BLaER1 (cell line): ENCODE results near the gene TTC7B.
A peak's percentile ranks its signal among the peaks of the same experiment; 100 is the strongest.

Source experiments
- H3K27ac ChIP-seq: shearing (Covaris generic); formaldehyde crosslinking; 2 replicates; pipeline ENCODE4 v1.8.1; 2022
- H3K27me3 ChIP-seq: shearing (Covaris generic); formaldehyde crosslinking; 2 replicates; pipeline ENCODE4 v1.8.1; 2022
- H3K36me3 ChIP-seq: shearing (Covaris generic); formaldehyde crosslinking; 2 replicates; pipeline ENCODE4 v1.8.1; 2022
- H3K4me1 ChIP-seq: shearing (Covaris generic); formaldehyde crosslinking; 2 replicates; pipeline ENCODE4 v1.8.1; 2022
- H3K4me2 ChIP-seq: shearing (Covaris generic); formaldehyde crosslinking; 2 replicates; pipeline ENCODE4 v1.8.1; 2022
- H3K4me3 ChIP-seq: shearing (Covaris generic); formaldehyde crosslinking; 2 replicates; pipeline ENCODE4 v1.8.1; 2022
- H3K9ac ChIP-seq: shearing (Covaris generic); formaldehyde crosslinking; 2 replicates; pipeline ENCODE4 v1.8.1; 2022
- H3K9me3 ChIP-seq: shearing (Covaris generic); formaldehyde crosslinking; 2 replicates; pipeline ENCODE4 v1.8.1; 2022
- H4K20me1 ChIP-seq: shearing (Covaris generic); formaldehyde crosslinking; 2 replicates; pipeline ENCODE4 v1.8.1; 2022
- Cebpa-rat ChIP-seq: shearing (Covaris generic); IDR thresholded peaks from 2 replicates; pipeline ENCODE4 v1.8.1; 2022

TTC7B gene

DNA sequence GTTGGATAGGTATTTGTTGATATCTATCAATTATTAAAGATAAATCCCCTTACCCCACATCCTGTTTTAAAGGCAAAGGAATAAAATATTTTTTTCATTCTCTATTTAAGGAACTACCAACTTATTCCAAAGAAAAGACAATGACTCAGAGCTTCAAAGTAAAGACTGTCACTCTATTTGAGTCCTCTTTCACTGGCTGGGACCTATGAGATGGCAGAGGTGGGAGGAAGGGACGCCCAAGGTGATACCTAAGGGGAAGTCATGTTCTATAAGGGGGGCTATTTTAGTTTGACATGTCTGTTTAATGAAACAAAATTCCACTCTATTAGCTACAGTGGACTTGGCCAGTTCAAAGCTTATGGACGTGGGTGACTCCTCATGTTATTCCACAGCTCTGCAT is 209.8 kb downstream of the TTC7B start:
- no peak overlapping the region for H3K4me3 ChIP-seq
- no peak for TF ChIP-seq Cebpa-rat
- H3K4me2 ChIP-seq, result no peak overlapping the region
- H3K27ac ChIP-seq, result no peak overlapping the region
- H3K4me1 ChIP-seq, result peaks cover 30% of the 10 kb centered on the region
- no peaks in the 10 kb centered on the region; the same call in 1 of the 2 replicates for H3K27me3 ChIP-seq
- H4K20me1 ChIP-seq, result no peaks in the 10 kb centered on the region
- H3K36me3 ChIP-seq, result no peaks in the 10 kb centered on the region
- no peaks in the 10 kb centered on the region for H3K9me3 ChIP-seq
- no peak overlapping the region for H3K9ac ChIP-seq

DNA sequence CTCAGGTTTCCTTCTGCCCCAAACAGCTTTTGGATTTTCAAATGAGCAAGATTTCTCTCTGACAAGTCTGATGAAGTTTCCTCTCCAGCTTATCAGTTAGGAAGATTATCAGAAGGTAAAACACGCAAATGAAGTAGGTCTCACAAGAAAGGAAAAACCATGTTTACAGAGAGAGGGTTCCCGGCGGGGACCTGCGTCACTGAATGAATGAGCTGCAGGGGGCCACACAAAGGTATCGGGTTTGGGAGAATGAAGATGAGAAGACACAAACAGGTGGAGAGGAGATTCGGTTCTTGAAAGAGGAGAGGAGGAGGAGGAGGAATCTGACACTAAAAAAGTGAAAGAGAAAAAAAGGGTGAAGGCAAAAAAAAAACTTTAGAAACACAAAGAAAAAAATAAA is 210.8 kb downstream of the TTC7B start:
- peaks cover 25% of the 10 kb centered on the region for H3K4me1 ChIP-seq

DNA sequence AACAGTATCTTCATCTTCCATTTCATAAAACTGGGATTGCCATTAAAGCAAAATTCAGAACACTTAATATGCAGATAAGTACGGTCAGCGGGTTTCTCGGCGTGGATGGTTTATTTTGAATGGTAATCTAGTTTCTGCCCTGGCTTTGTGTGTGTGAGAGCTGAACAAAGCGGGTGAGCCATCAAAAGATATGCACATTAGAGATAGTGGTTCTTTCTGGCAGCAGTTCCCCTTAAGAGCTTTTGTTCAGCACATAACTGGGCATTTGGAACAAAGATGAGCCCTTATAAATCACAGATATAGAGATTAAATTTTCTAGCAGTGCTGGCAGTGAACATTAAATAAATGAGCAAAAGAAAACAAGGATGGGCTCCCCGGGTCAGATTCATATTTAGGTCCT is 211.9 kb downstream of the TTC7B start:
- TF ChIP-seq Cebpa-rat, result no peak
- H3K4me1 ChIP-seq, result peaks cover 25% of the 10 kb centered on the region
- no peak overlapping the region for H3K9ac ChIP-seq
- H3K27ac ChIP-seq, result no peak overlapping the region
- no peak overlapping the region for H3K4me3 ChIP-seq
- no peaks in the 10 kb centered on the region; the same call in 1 of the 2 replicates for H3K27me3 ChIP-seq
- H3K9me3 ChIP-seq, result no peaks in the 10 kb centered on the region
- no peak overlapping the region for H3K4me2 ChIP-seq
- H3K36me3 ChIP-seq, result no peaks in the 10 kb centered on the region
- H4K20me1 ChIP-seq, result no peaks in the 10 kb centered on the region

More for the DNA sequence above, 210.8 kb downstream of the TTC7B start:
- no peak for TF ChIP-seq Cebpa-rat
- no peaks in the 10 kb centered on the region for H3K9me3 ChIP-seq
- H3K4me3 ChIP-seq, result no peak overlapping the region
- no peaks in the 10 kb centered on the region for H4K20me1 ChIP-seq
- H3K9ac ChIP-seq, result no peak overlapping the region
- no peaks in the 10 kb centered on the region; the same call in 1 of the 2 replicates for H3K27me3 ChIP-seq
- no peak overlapping the region for H3K27ac ChIP-seq
- H3K4me2 ChIP-seq, result peak overlapping the region; percentile 66
- H3K36me3 ChIP-seq, result no peaks in the 10 kb centered on the region

DNA sequence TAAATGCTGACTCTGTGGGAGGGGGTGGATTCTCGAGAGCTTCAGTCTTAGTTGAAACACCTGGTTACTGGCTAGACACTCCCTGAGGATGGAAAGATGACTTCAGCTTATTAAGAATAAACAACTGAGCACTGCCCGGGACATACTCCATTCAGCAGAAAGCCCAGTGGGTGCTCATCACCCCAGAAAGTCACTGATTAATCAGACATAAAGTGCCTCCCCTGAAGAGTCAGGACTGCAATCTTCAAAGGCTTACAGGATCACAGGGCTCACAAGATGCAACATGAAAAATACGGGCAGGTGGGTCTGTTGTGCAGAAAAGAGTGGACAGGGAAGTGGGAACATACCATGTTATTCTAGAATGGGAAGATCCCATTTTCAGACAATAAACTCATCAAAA is 212.4 kb downstream of the TTC7B start:
- H3K9me3 ChIP-seq, result no peaks in the 10 kb centered on the region
- H3K36me3 ChIP-seq, result no peaks in the 10 kb centered on the region
- H4K20me1 ChIP-seq, result no peaks in the 10 kb centered on the region
- peaks cover 23% of the 10 kb centered on the region for H3K4me1 ChIP-seq
- no peak overlapping the region for H3K27ac ChIP-seq
- TF ChIP-seq Cebpa-rat, result no peak
- H3K27me3 ChIP-seq, result no peaks in the 10 kb centered on the region; the same call in 1 of the 2 replicates
- H3K4me2 ChIP-seq, result no peak overlapping the region
- H3K4me3 ChIP-seq, result no peak overlapping the region
- no peak overlapping the region for H3K9ac ChIP-seq

DNA sequence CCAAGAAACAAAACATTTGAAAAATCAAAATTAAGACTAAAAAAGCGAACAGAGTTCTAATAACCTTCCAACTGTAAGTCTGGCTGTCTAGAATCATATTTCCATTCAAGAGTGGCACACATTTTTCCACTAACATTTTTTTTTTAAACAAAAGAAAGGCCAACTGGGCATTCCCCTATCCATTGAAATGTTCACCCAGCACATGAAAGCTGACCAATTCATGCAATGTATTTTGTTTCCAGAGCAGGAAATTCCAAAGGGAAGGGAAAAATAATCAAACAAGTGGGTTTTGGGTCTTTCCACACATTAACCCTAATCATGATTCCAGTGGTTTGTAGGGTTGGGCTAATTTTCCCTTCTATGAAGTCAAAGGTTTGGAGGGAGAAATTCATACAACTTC is 212.9 kb downstream of the TTC7B start:
- Histone ChIP-seq H3K27me3 (no peaks in the 10 kb centered on the region; the same call in 1 of the 2 replicates), H3K4me3 (no peak overlapping the region), H3K4me2 (no peak overlapping the region), H3K9ac (no peak overlapping the region), H3K36me3 (no peaks in the 10 kb centered on the region), H3K9me3 (no peaks in the 10 kb centered on the region), H3K4me1 (peaks cover 18% of the 10 kb centered on the region), H3K27ac (no peak overlapping the region), H4K20me1 (no peaks in the 10 kb centered on the region)
- no peak for TF ChIP-seq Cebpa-rat

DNA sequence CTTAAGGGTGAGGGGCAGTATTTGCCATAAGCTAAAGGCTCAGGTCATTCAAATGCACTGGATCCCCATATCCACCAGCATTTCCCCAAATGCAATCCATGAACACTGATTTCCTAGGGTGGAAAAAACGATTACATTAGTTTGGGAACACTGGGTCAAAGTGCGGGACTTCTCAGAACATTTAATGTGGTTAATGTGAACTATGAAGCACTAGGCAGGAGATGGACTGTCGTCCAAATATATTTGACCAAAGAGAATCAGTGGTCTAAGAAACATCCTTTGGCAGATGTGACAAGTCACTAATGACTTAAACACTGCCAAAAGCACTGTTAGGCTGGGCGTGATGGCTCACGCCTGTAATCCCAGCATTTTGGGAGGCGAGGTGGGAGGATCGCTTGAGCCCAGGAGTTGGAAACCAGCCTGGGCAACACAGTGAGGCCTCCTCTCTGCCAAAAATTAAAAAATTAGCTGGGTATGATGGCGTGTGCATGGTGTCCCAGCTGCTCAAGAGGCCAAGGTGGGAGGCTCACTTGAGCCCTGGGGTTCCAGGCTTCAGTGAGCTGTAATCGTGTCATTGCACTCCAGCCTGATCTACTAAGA is 214.0 kb downstream of the TTC7B start:
- no peaks in the 10 kb centered on the region for H3K9me3 ChIP-seq
- H3K4me1 ChIP-seq, result peaks cover 16% of the 10 kb centered on the region
- no peak overlapping the region for H3K4me2 ChIP-seq
- H3K9ac ChIP-seq, result no peak overlapping the region
- H4K20me1 ChIP-seq, result no peaks in the 10 kb centered on the region
- no peak overlapping the region for H3K27ac ChIP-seq
- no peaks in the 10 kb centered on the region for H3K36me3 ChIP-seq
- H3K27me3 ChIP-seq, result no peaks in the 10 kb centered on the region; the same call in 1 of the 2 replicates
- no peak for TF ChIP-seq Cebpa-rat
- no peak overlapping the region for H3K4me3 ChIP-seq

DNA sequence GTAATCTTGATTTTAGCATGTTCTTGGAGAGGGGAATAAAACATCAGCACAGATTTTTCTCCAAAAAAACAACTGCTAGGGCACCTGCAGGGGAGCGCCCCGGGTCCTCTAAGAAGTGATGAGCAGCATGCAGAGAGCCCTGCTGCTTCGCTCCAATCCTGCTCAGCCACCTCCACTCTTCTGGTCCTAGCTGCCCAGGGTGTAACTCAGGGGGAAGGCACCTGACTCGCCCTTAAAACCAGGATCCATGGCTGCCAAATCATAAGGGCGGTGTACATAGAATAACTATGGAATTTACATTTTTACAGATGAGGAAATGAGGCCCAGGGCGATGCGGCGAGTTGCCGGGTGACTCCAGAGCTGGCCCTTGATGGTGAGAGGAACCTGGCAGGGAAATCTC is 214.7 kb downstream of the TTC7B start:
- Histone ChIP-seq H3K4me2 (no peak overlapping the region), H3K36me3 (no peaks in the 10 kb centered on the region), H3K27me3 (no peaks in the 10 kb centered on the region; the same call in 1 of the 2 replicates), H4K20me1 (no peaks in the 10 kb centered on the region), H3K9ac (no peak overlapping the region), H3K4me1 (peaks cover 16% of the 10 kb centered on the region), H3K9me3 (no peaks in the 10 kb centered on the region), H3K4me3 (no peak overlapping the region), H3K27ac (no peak overlapping the region)
- TF ChIP-seq Cebpa-rat, result no peak

DNA sequence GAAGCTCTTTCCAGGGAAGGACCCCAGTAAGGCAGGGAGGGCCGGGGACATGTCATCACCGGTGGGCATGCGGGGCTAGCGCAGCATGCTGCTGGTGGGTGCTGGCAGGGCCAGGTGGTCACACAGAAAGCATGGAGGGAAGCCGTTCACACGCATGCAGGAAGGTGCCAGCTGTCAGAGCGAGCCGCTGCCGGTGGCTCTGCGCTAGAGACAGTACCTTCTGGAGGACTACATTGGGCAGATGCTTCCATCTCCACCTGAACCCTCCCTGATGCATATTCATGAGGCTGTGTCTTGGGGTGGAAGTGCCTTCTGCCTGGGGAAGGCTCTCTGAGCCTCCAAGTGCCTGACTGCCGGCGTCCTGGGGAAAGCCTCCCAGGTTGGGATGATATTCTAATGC is 215.6 kb downstream of the TTC7B start:
- Histone ChIP-seq H3K27ac (no peak overlapping the region), H3K36me3 (no peaks in the 10 kb centered on the region), H3K4me2 (no peak overlapping the region), H3K4me3 (no peak overlapping the region), H3K9me3 (no peaks in the 10 kb centered on the region), H3K27me3 (no peaks in the 10 kb centered on the region; the same call in 1 of the 2 replicates), H3K4me1 (peaks cover 11% of the 10 kb centered on the region), H4K20me1 (no peaks in the 10 kb centered on the region), H3K9ac (no peak overlapping the region)
- TF ChIP-seq Cebpa-rat, result no peak

DNA sequence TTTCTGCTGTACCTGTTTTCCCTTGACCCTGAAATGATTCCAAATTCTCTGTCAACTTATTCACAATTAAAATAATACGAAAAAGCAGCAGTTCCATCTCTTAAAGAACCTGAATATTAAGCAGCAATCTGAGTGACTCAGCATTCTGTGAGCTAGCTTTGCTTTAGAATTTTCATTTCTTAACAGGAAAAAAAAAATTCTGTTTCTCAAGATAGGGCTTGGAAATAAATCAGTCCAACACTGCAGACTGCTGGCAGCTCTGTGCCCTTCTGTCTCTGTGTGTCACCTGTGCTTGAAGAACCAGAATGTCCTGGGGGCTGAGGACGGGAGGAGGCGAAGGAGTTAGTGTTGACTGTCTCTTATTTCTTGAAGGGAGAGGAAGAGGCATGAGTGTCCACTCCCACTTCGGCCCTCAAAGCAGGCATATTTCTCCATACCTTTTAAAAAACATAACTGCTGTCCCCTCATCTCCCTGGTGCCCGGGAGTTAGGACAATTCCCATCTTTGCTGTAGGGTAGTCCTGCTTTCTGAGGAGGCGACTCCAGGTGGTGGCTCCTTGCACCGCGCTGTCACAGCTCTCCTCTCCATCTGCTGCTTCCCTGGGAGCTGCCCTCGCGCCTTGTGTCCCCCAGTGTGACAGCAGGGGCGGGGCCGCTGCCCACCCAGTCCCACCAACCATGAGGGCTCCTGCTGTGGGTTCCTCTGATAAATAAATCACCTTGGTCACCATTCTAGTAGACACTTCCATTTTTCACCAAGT is 216.3 kb downstream of the TTC7B start:
- no peak for TF ChIP-seq Cebpa-rat
- H3K27ac ChIP-seq, result no peak overlapping the region; the same call in 1 of the 2 replicates
- H3K27me3 ChIP-seq, result no peaks in the 10 kb centered on the region; the same call in 1 of the 2 replicates
- H3K9ac ChIP-seq, result no peak overlapping the region
- no peak overlapping the region for H3K4me3 ChIP-seq
- H3K9me3 ChIP-seq, result no peaks in the 10 kb centered on the region
- H3K4me2 ChIP-seq, result no peak overlapping the region
- no peaks in the 10 kb centered on the region for H4K20me1 ChIP-seq
- no peaks in the 10 kb centered on the region for H3K36me3 ChIP-seq
- peaks cover 4% of the 10 kb centered on the region for H3K4me1 ChIP-seq

DNA sequence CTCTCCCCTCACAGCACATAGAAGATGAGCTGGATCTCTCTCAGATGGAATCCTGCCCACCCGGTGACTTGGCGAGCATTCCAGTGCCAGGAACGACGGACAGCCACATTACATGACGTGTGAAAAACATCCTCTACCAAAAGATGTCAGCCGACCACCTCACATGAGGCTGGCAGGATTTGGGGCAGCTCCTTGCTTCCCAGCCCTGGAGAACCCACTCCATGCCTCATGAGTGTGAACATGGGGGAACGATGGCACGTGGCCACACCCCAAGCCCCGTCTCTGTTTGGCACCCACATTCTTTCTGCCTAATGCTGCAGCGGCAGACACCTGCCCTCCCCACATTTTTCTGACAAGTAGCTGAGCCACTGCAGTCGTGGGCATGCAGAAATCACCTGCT is 216.9 kb downstream of the TTC7B start:
- no peak overlapping the region for H3K27ac ChIP-seq
- H3K4me3 ChIP-seq, result no peak overlapping the region
- no peaks in the 10 kb centered on the region for H3K27me3 ChIP-seq
- no peaks in the 10 kb centered on the region for H3K36me3 ChIP-seq
- H4K20me1 ChIP-seq, result no peaks in the 10 kb centered on the region
- no peaks in the 10 kb centered on the region for H3K9me3 ChIP-seq
- no peaks in the 10 kb centered on the region for H3K4me1 ChIP-seq
- no peak overlapping the region for H3K4me2 ChIP-seq
- TF ChIP-seq Cebpa-rat, result no peak
- H3K9ac ChIP-seq, result no peak overlapping the region
